ES-I3 (cell line): ENCODE data around the gene KICS2.
"Not testable (repeated sequence)": the region's sequence is repeated elsewhere in the genome, so short reads cannot be mapped to it uniquely, and the experiment has no call there.

Experiments
- H3K36me3 ChIP-seq: 2 replicates; pipeline ENCODE4 v1.6.1; 2013; ENCODE audit warnings: mild to moderate bottlenecking, low read length, control low read depth, moderate library complexity; ENCODE audit not compliant: insufficient read depth
- H3K4me1 ChIP-seq: 2 replicates; pipeline ENCODE4 v1.6.1; 2013; ENCODE audit warnings: mild to moderate bottlenecking, control low read depth, low read length; ENCODE audit not compliant: insufficient read depth
- H3K9ac ChIP-seq: 2 replicates; pipeline ENCODE4 v1.6.1; 2013; ENCODE audit warnings: low read depth, mild to moderate bottlenecking, low read length, moderate library complexity
- H3K9me3 ChIP-seq: 2 replicates; pipeline ENCODE4 v1.6.1; 2013; ENCODE audit warnings: mild to moderate bottlenecking, low read length, moderate library complexity; ENCODE audit not compliant: control insufficient read depth, insufficient read depth

The KICS2 gene

DNA sequence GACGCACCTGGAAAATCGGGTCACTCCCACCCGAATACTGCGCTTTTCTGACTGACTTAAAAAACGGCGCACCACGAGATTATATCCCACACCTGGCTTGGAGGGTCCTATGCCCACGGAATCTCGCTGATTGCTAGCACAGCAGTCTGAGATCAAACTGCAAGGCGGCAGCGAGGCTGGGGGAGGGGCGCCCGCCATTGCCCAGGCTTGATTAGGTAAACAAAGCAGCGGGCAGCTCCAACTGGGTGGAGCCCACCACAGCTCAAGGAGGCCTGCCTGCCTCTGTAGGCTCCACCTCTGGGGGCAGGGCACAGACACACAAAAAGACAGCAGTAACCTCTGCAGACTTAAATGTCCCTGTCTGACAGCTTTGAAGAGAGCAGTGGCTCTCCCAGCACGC is 26.3 kb downstream of the KICS2 start:
- H3K36me3 ChIP-seq, H3K9me3 ChIP-seq, H3K4me1 ChIP-seq, H3K9ac ChIP-seq: not testable (repeated sequence)

DNA sequence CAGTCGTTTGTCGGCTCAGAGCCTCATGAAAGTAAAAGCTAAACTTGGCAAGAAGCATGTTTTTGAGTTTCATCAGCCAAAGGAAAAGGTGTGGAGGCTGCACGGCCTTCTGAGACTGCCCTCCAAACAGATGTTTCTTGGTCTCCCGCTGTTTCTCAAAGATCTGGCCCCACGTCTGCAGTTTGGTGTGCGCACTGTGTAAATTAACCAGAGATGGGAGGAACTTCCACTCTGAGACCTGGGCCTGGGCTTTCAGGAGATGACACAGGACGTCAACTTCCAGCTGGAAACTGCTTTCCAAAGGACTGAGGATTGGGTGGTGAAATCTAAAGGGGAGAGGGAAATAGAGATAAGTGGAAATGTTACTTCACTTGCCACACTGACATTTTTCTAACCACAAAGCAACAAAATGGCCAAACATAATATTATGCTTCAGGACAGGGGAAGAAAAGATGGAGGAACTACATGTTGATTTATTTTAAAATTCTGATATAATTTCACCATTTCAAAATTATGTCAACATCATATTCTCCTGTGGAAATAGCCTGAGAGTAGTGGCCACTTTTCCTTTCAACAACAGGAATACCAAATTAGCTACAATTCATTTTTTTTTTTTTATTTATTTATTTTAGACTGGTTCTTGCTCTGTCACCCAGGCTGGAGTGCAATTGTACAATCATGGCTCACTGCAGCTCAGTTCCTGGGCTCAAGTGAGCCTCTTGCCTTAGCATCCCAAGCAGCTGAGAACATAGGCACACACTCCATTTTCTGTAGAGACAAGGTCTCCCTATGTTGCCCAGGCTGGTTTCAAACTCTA is 27.6 kb downstream of the KICS2 start:
- Histone ChIP-seq H3K9me3 (no peaks in the 10 kb centered on the region), H3K4me1 (0 out of 2 replicates have a peak, but pooled peaks cover 2% of the 10 kb centered on the region), H3K9ac (no peak overlapping the region), H3K36me3 (0 out of 2 replicates have a peak, but pooled peaks cover 5% of the 10 kb centered on the region)

GRCh38 chr12:64193931-64194330 is 28.2 kb downstream of the KICS2 start:
- Histone ChIP-seq H3K4me1 (0 out of 2 replicates have a peak, but pooled peaks cover 2% of the 10 kb centered on the region), H3K9ac (no peak overlapping the region), H3K9me3 (no peaks in the 10 kb centered on the region), H3K36me3 (0 out of 2 replicates have a peak, but pooled peaks cover 5% of the 10 kb centered on the region)

- no peak overlapping the region for H3K9ac ChIP-seq
- 0 out of 2 replicates have a peak, but pooled peaks cover 5% of the 10 kb centered on the region for H3K36me3 ChIP-seq
- no peaks in the 10 kb centered on the region for H3K9me3 ChIP-seq
- 0 out of 2 replicates have a peak, but pooled peaks cover 2% of the 10 kb centered on the region for H3K4me1 ChIP-seq
These were observed 29.3 kb downstream of the KICS2 start for GRCh38 chr12:64192644-64193444.

GRCh38 chr12:64190140-64190539 is 32.0 kb downstream of the KICS2 start:
- Histone ChIP-seq H3K4me1 (peaks cover 5% of the 10 kb centered on the region; the same call in 1 of the 2 replicates), H3K36me3 (0 out of 2 replicates have a peak, but pooled peaks cover 5% of the 10 kb centered on the region), H3K9me3 (no peaks in the 10 kb centered on the region), H3K9ac (no peak overlapping the region)

- H3K9me3 ChIP-seq: peaks cover 3% of the 10 kb centered on the region; the same call in 1 of the 2 replicates
- peaks cover 4% of the 10 kb centered on the region; the same call in 1 of the 2 replicates for H3K4me1 ChIP-seq
- 0 out of 2 replicates have a peak, but pooled peaks cover 5% of the 10 kb centered on the region for H3K36me3 ChIP-seq
- no peak overlapping the region for H3K9ac ChIP-seq
These were observed 32.6 kb downstream of the KICS2 start for GRCh38 chr12:64189530-64189929.

DNA sequence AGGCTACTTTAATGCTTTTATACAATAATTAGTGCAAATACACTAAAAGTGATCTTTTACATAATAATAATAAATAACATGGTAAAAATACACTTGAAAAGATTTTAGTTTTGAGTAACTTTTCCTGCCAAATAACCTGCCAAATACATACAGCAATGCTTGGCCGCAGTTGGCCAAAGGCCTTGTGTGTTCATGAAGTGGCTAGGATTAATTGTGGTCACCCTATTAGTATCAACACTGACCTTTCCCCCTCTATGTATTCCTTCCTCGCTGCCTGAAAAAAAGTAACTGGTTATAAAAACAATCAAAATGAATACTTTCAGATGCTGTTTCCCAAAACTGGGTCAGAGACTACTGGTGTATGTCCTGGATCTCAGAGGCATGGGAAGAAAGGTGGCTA is 34.3 kb downstream of the KICS2 start:
- Histone ChIP-seq H3K9me3 (peaks cover 3% of the 10 kb centered on the region; the same call in 1 of the 2 replicates), H3K9ac (no peak overlapping the region), H3K4me1 (peaks cover 4% of the 10 kb centered on the region; the same call in 1 of the 2 replicates), H3K36me3 (no peaks in the 10 kb centered on the region)

DNA sequence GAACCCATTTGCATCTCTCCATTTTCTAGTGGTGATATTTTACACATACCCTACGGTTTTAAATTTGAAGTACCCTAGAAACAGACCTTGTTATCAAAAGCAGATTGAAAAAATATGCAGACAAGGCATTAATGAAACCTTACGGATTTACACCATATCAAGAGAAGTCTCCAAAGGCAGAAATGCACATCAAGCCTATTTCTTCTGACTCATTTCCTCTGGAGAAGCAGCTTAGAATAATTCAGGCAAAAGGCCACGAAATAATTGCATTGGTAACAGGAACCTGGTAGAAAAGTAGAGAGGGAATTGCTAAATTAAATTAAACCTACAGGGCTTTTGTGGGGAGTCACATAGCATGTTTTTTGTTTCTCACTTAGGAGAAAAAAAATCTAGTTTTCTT is 34.7 kb downstream of the KICS2 start:
- Histone ChIP-seq H3K9me3 (peaks cover 3% of the 10 kb centered on the region; the same call in 1 of the 2 replicates), H3K36me3 (no peaks in the 10 kb centered on the region), H3K4me1 (peaks cover 4% of the 10 kb centered on the region; the same call in 1 of the 2 replicates), H3K9ac (no peak overlapping the region)

DNA sequence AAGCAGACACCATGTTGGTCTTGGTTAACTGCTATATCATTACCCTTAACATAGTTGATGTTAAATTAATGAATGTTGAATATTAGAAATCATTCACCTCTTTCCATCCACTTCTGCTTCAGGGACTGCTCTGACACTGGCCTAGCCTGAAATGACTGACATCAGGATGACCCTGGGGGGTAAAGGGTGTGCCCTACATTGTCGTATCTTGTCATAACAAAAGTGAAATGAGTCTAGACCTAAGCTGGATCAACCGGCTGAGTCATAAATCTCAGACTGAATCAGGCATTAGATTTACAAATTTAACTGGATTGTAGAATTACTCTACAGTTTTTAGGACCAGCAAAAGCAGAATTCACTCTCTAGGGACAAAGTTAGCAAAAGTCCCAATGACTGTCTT is 35.3 kb downstream of the KICS2 start:
- peaks cover 3% of the 10 kb centered on the region; the same call in 1 of the 2 replicates for H3K9me3 ChIP-seq
- no peak overlapping the region for H3K9ac ChIP-seq
- H3K36me3 ChIP-seq: no peaks in the 10 kb centered on the region
- H3K4me1 ChIP-seq: peaks cover 4% of the 10 kb centered on the region; the same call in 1 of the 2 replicates

DNA sequence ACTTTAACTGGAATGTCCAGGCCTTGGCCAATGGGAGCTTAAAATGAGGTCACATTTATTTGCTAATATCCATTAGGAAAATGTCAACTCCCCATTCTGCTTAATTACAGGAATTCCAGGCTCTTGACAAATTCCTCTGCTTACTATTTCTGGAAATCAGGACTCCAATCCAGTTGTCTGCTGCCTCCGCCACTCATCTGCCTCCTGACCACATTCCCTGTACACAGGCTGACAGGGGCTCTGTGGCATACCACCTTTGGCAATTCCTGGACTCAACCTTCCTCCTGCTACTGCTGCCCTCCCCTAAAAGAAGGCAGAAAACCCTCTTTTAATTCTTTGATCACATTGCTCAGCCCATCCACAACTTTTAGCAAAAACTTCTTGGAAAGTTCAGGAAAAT is 37.9 kb downstream of the KICS2 start:
- Histone ChIP-seq H3K9ac (no peak overlapping the region), H3K4me1 (peaks cover 14% of the 10 kb centered on the region), H3K9me3 (peaks cover 3% of the 10 kb centered on the region; the same call in 1 of the 2 replicates), H3K36me3 (no peaks in the 10 kb centered on the region)

GRCh38 chr12:64181430-64182291 is 40.4 kb downstream of the KICS2 start:
- H3K9ac ChIP-seq: no peak overlapping the region
- peaks cover 3% of the 10 kb centered on the region; the same call in 1 of the 2 replicates for H3K9me3 ChIP-seq
- H3K4me1 ChIP-seq: peaks cover 10% of the 10 kb centered on the region

DNA sequence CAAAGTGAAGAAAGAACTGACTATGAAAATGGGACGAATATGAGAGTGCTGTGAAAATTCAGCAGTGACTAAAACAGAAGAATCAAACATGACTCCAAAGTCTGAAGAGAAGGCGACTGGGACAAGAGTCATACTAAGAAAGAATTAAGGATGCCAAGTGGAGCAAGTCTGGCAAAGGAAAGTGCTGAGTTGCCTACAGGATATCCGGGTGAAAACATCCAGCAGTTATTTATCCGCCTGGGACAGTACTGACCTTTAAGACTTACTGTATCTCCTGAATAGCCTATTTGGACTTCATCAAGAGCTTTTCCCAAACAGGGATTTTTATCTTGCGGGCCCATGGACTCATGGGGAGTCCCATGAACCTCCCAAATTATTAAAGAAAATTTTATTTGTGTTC is 41.1 kb downstream of the KICS2 start:
- no peaks in the 10 kb centered on the region for H3K36me3 ChIP-seq
- peaks cover 10% of the 10 kb centered on the region for H3K4me1 ChIP-seq
- H3K9me3 ChIP-seq: peaks cover 3% of the 10 kb centered on the region; the same call in 1 of the 2 replicates
- no peak overlapping the region for H3K9ac ChIP-seq

More at GRCh38 chr12:64181430-64182291, 40.4 kb downstream of the KICS2 start:
- H3K36me3 ChIP-seq: no peaks in the 10 kb centered on the region

DNA sequence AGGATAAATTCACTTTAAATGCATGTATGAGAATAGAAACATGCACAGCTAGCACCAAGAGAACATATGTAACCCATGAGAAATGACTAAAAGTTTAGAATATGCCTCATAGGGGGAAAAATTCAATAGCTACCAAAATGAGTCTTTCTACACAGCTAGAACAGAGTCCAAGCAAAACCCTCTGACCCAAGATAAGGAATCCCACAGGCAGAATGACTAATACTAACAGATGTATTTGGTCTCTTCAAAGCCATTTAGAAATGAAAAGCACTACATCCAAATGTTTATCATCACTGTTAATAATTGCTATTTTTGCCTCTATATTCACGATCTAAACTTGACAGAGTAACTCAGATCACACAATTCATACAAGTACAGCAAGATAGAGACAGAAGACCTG is 44.0 kb downstream of the KICS2 start:
- H3K9ac ChIP-seq: no peak overlapping the region
- H3K4me1 ChIP-seq: peaks cover 10% of the 10 kb centered on the region

More for the DNA sequence above, 44.0 kb downstream of the KICS2 start:
- no peaks in the 10 kb centered on the region for H3K36me3 ChIP-seq
- no peaks in the 10 kb centered on the region for H3K9me3 ChIP-seq
